Measurements from ENCODE around the gene EVC2. TPM values are rescaled to one million over a fixed set of nuclear protein-coding genes. Genes with fewer than 3 reads are reported as not detected.

Gene EVC2, protein sequence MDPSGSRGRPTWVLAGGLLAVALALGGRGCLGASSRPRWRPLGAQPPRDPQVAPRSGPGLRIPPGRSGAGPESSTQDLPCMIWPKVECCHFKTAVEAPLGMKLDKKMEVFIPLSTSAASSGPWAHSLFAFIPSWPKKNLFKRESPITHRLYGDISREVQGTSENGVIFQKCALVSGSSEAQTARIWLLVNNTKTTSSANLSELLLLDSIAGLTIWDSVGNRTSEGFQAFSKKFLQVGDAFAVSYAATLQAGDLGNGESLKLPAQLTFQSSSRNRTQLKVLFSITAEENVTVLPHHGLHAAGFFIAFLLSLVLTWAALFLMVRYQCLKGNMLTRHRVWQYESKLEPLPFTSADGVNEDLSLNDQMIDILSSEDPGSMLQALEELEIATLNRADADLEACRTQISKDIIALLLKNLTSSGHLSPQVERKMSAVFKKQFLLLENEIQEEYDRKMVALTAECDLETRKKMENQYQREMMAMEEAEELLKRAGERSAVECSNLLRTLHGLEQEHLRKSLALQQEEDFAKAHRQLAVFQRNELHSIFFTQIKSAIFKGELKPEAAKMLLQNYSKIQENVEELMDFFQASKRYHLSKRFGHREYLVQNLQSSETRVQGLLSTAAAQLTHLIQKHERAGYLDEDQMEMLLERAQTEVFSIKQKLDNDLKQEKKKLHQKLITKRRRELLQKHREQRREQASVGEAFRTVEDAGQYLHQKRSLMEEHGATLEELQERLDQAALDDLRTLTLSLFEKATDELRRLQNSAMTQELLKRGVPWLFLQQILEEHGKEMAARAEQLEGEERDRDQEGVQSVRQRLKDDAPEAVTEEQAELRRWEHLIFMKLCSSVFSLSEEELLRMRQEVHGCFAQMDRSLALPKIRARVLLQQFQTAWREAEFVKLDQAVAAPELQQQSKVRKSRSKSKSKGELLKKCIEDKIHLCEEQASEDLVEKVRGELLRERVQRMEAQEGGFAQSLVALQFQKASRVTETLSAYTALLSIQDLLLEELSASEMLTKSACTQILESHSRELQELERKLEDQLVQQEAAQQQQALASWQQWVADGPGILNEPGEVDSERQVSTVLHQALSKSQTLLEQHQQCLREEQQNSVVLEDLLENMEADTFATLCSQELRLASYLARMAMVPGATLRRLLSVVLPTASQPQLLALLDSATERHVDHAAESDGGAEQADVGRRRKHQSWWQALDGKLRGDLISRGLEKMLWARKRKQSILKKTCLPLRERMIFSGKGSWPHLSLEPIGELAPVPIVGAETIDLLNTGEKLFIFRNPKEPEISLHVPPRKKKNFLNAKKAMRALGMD
- total RNA-seq = 10 to 100 TPM in 1 of 4 donors, 1 to 10 TPM in 2, under 1 TPM in 1; 0.20 to 10.5 (median 3.9) TPM

DNA sequence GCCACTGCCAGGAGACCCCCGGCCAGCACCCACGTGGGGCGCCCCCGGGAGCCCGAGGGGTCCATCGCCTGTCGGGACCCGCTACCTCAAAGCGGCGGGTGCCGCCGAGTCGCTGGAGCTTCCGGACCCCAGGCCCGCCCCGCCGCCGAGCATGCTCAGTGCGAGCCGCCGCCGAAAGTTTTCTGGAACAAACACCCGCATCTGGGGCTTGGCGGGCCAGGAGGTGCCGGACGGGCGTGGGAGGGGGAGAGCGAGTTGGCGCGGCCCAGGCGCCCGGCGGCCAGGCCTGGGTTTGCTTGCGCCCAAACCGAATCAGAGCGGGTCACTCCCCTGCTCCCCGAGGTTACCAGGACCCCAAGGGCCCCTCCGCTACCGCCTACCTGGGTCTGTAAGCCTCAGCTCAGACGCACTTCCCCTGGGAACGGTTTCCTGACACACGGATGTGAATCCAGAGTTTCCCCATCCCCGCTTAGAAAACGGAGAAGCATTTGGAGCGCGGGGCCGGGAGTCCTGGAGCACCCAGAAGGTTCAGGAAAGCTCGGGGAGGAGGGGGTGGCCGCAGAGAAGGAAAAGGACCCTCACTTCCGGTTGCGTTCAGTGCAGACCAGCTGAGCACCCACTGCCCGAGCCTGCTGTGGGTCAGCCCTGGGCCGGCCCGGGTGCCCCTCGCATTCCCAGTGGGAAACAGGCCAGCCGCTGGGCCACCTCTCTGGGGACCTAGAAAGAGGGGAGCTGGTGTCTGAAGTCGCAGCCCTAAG, at the start of gene EVC2:
Gene EVC2 (minus strand): TSS at position 111 of the 758 bp plus-strand sequence. CDS start 46 bp downstream, at position 65.
- in situ Hi-C loops (cut with MboI; ENCODE audit: low pct_ligation_motif_present in 1 of 4, low pct_unique_long_range_greater_than_20kb in 1 of 4, low sequenced_read_pairs in 3 of 4) = no loop called here
- WGBS, 2 donors (ENCODE audit: low coverage in 1 of 2) = 39 to 80% methylated on average over 1 to 36 of the region's 57 CpGs
- peaks cover 4 to 24% (median 12%) of the 10 kb centered on the region in 4 donors for H3K4me1 ChIP-seq
- no peaks in the 10 kb centered on the region for H3K9me3 ChIP-seq
- H3K4me3 ChIP-seq = peak within 1 kb of the TSS; percentile 40 to 70 (median 54)
- TF ChIP-seq POLR2AphosphoS5 (IDR thresholded peaks at IDR 0.05) = peak in 1 of 3 donors; percentile 11
- TF ChIP-seq EP300 (IDR thresholded peaks at IDR 0.05; ENCODE audit: low read depth) = no peak
- TF ChIP-seq, protein P1, sequence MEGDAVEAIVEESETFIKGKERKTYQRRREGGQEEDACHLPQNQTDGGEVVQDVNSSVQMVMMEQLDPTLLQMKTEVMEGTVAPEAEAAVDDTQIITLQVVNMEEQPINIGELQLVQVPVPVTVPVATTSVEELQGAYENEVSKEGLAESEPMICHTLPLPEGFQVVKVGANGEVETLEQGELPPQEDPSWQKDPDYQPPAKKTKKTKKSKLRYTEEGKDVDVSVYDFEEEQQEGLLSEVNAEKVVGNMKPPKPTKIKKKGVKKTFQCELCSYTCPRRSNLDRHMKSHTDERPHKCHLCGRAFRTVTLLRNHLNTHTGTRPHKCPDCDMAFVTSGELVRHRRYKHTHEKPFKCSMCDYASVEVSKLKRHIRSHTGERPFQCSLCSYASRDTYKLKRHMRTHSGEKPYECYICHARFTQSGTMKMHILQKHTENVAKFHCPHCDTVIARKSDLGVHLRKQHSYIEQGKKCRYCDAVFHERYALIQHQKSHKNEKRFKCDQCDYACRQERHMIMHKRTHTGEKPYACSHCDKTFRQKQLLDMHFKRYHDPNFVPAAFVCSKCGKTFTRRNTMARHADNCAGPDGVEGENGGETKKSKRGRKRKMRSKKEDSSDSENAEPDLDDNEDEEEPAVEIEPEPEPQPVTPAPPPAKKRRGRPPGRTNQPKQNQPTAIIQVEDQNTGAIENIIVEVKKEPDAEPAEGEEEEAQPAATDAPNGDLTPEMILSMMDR (IDR thresholded peaks at IDR 0.05) = no peak
- intact Hi-C loops (cut with DNase I; ENCODE audit: low total_unique reads) = no loop called here
- DNase-seq = peak; percentile 58
- H3K36me3 ChIP-seq = no peaks in the 10 kb centered on the region
- H3K27me3 ChIP-seq = peaks cover 48% of the 10 kb centered on the region
- peak within 1 kb of the TSS; percentile 76 to 88 (median 80) for H3K27ac ChIP-seq

DNA sequence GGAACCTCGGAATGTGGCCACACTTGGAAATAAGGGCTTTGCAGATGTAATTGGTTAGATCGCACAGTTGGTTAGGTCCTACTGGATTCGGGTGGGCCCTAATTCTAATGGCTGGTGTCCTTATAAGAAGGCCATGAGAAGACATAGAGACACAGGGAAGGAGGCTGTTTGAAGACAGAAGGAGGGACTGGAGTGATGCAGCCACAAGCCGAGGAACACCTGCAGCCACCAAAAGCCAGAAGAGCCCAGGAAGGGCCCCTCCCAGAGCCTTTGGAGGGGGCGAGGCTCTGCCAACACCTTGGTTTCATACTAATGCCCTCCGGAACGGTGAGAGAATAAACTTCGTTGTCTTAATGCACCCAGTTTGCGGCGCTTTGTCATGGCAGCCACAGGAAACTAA, 49.6 kb upstream of the EVC2 start:
- 84% methylated on average over 5 to 10 of the region's 10 CpGs for WGBS, 2 donors (ENCODE audit: low coverage in 1 of 2)
- Histone ChIP-seq H3K4me3 (no peak overlapping the region), H3K9me3 (no peaks in the 10 kb centered on the region), H3K27ac (no peak overlapping the region), H3K27me3 (no peaks in the 10 kb centered on the region), H3K36me3 (no peaks in the 10 kb centered on the region), H3K4me1 (no peaks in the 10 kb centered on the region)
- in situ Hi-C loops (cut with MboI; ENCODE audit: low pct_ligation_motif_present in 1 of 4, low pct_unique_long_range_greater_than_20kb in 1 of 4, low sequenced_read_pairs in 3 of 4) (no loop called here), intact Hi-C loops (cut with DNase I; ENCODE audit: low total_unique reads) (no loop called here)
- no peak for DNase-seq
- no peak for TF ChIP-seq EP300 (IDR thresholded peaks at IDR 0.05; ENCODE audit: low read depth)
- TF ChIP-seq POLR2AphosphoS5 (IDR thresholded peaks at IDR 0.05) = no peak
- TF ChIP-seq POLR2A (IDR thresholded peaks at IDR 0.05) = no peak
- TF ChIP-seq, protein P1 (IDR thresholded peaks at IDR 0.05) = no peak

DNA sequence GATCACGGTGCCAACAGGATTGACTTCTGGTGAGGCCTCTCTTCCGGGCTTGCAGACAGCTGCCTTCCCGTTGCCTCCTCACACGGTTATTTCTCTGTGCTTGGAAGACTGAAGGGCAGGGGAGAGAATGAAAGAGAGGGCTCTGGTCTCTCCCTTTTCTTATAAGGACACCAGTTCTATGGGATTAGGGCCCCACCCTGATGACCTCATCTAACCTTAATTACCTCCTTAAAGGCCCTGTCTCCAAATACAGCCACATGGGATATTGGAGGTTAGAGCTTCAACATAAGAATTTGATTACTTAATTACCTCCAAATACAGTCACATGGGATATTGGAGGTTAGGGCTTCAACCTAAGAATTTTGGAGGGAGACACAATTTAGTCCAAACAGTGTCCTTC, 49.2 kb upstream of the EVC2 start:
- intact Hi-C loops (cut with DNase I; ENCODE audit: low total_unique reads) = no loop called here
- in situ Hi-C loops (cut with MboI; ENCODE audit: low pct_ligation_motif_present in 1 of 4, low pct_unique_long_range_greater_than_20kb in 1 of 4, low sequenced_read_pairs in 3 of 4) = no loop called here
- Histone ChIP-seq H3K4me1 (no peaks in the 10 kb centered on the region), H3K27me3 (no peaks in the 10 kb centered on the region), H3K4me3 (no peak overlapping the region), H3K36me3 (no peaks in the 10 kb centered on the region), H3K9me3 (no peaks in the 10 kb centered on the region), H3K27ac (no peak overlapping the region)
- TF ChIP-seq POLR2AphosphoS5 (IDR thresholded peaks at IDR 0.05) = no peak
- WGBS, 2 donors (ENCODE audit: low coverage in 1 of 2) = 93% methylated on average over 4 of the region's 4 CpGs; no CpG with 5 or more reads in 1 of the 2 donors
- no peak for DNase-seq

DNA sequence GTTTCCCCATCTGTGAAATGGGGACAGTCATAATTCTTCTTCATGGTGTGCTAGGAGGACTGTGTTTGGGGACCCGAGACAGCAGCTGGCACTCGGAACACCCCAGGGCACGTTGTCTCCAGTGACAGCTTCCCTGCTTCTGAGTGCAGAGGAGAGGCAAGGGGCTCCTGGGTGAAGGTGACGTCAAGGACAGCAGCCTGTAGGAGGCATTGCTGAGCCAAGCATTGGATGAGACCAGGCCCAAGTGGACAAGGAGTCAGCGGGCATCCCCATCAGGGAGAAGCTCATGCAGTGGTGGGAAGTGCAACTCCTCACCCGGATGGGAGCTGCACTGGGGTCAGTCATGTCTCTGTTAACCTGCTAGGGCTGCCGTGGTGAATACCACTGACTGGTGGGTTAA, 48.7 kb upstream of the EVC2 start:
- WGBS, 2 donors (ENCODE audit: low coverage in 1 of 2) = 88% methylated on average over 7 of the region's 7 CpGs; no CpG with 5 or more reads in 1 of the 2 donors
- H3K36me3 ChIP-seq = no peaks in the 10 kb centered on the region
- in situ Hi-C loops (cut with MboI; ENCODE audit: low pct_ligation_motif_present in 1 of 4, low pct_unique_long_range_greater_than_20kb in 1 of 4, low sequenced_read_pairs in 3 of 4) (no loop called here), intact Hi-C loops (cut with DNase I; ENCODE audit: low total_unique reads) (no loop called here)
- H3K9me3 ChIP-seq = no peaks in the 10 kb centered on the region
- DNase-seq = no peak
- H3K4me3 ChIP-seq = no peak overlapping the region
- no peaks in the 10 kb centered on the region for H3K27me3 ChIP-seq
- no peak for TF ChIP-seq POLR2AphosphoS5 (IDR thresholded peaks at IDR 0.05)
- no peak for TF ChIP-seq POLR2A (IDR thresholded peaks at IDR 0.05)
- TF ChIP-seq, protein P1 (IDR thresholded peaks at IDR 0.05) = no peak
- no peak for TF ChIP-seq EP300 (IDR thresholded peaks at IDR 0.05; ENCODE audit: low read depth)
- H3K4me1 ChIP-seq = no peaks in the 10 kb centered on the region
- no peak overlapping the region for H3K27ac ChIP-seq
